IPS-20b (cell line): Measurements from ENCODE around the gene SMARCA1.

Experiments used
- H3K27ac ChIP-seq: one replicate; pipeline ENCODE4 v1.5.1; 2013; ENCODE audit warnings: low read length
- H3K27me3 ChIP-seq: 2 replicates; pipeline ENCODE4 v1.6.1; 2013; ENCODE audit warnings: mild to moderate bottlenecking, low read length, inconsistent platforms; ENCODE audit not compliant: insufficient read depth
- H3K36me3 ChIP-seq: 2 replicates; pipeline ENCODE4 v1.6.1; 2013; ENCODE audit warnings: low read depth, mild to moderate bottlenecking, inconsistent platforms, low read length, moderate library complexity; ENCODE audit not compliant: insufficient read depth
- H3K4me1 ChIP-seq: 2 replicates; pipeline ENCODE4 v1.6.1; 2013; ENCODE audit warnings: mild to moderate bottlenecking, control low read depth, inconsistent platforms, low read length, moderate library complexity; ENCODE audit not compliant: insufficient read depth
- H3K4me3 ChIP-seq: 2 replicates; pipeline ENCODE4 v1.5.1; 2013; ENCODE audit warnings: mild to moderate bottlenecking, low read length, inconsistent platforms
- H3K9ac ChIP-seq: 2 replicates; pipeline ENCODE4 v1.6.1; 2013; ENCODE audit warnings: low read depth, mild to moderate bottlenecking, inconsistent platforms, low read length, moderate library complexity
- H3K9me3 ChIP-seq: 2 replicates; pipeline ENCODE4 v1.6.1; 2013; ENCODE audit warnings: mild to moderate bottlenecking, low read depth, low read length, inconsistent platforms; ENCODE audit not compliant: insufficient read depth

Gene SMARCA1

DNA sequence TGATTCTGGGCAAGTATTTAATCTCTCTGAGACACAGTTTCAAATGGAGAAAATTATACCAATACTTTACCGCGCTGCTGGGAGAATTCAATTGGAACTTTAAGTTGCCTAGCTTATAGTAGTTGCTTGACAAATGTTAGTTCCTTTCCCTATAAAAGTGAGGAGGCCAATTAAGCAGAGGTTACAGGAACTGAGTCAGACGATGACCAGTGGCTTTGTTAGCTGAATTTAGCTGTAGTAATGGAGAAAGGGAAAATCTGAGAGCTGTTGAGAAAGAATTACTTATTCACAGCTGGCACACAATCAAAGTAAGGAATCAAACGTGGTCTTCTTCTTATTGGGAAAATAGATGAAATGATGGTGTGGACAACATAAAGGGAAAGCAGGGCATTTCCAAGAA is 29.6 kb downstream of the SMARCA1 start:
- Histone ChIP-seq H3K36me3 (peaks cover 92% of the 10 kb centered on the region), H3K4me3 (no peak overlapping the region), H3K27me3 (no peaks in the 10 kb centered on the region)

DNA sequence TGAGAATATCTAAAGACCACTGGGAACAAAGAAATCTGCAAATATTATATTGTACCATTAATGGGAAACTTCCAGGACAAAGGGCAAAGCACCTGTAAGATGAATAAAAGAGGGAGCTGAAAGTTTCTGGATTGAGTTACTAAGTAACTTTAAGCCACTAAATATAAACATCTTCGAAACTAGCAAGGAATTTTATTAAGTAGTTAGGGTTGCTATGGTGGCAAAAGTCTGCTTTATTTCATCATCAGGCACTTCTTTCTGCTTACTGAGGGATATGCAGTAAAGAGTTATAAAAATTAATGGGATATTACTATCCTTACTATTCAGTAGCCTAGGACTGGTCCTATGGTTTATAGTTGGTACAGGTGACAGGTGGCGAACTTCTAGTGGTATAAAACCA is 33.0 kb downstream of the SMARCA1 start:
- Histone ChIP-seq H3K36me3 (peaks cover 92% of the 10 kb centered on the region), H3K27ac (no peak overlapping the region), H3K4me3 (no peak overlapping the region), H3K4me1 (no peaks in the 10 kb centered on the region), H3K27me3 (no peaks in the 10 kb centered on the region), H3K9me3 (no peaks in the 10 kb centered on the region), H3K9ac (no peak overlapping the region)

More for the DNA sequence above, 29.6 kb downstream of the SMARCA1 start:
- H3K9ac ChIP-seq = no peak overlapping the region
- no peaks in the 10 kb centered on the region for H3K4me1 ChIP-seq
- no peaks in the 10 kb centered on the region for H3K9me3 ChIP-seq
- no peak overlapping the region for H3K27ac ChIP-seq

DNA sequence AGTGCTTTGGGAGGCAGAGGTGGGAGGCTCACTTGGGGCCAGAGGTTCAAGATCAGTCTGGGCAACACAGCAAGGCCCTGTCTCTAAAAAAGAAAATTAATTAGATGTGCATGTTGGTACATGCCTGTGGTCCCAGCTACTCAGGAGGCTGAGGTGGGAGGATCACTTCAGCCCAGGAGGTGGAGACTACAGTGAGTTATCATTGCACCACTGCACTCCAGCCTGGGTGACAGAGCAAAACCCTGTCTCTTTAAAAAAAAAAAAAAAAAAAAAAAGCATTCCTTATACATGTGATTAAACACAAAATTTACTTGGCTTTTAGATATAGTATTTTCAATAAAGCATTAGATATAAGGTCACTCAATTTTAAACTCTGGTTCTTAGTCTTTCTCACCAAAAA is 34.9 kb downstream of the SMARCA1 start:
- H3K27me3 ChIP-seq = no peaks in the 10 kb centered on the region
- no peak overlapping the region for H3K9ac ChIP-seq
- H3K36me3 ChIP-seq = peaks cover 77% of the 10 kb centered on the region
- H3K4me3 ChIP-seq = no peak overlapping the region
- no peak overlapping the region for H3K27ac ChIP-seq
- no peaks in the 10 kb centered on the region for H3K4me1 ChIP-seq
- no peaks in the 10 kb centered on the region for H3K9me3 ChIP-seq

DNA sequence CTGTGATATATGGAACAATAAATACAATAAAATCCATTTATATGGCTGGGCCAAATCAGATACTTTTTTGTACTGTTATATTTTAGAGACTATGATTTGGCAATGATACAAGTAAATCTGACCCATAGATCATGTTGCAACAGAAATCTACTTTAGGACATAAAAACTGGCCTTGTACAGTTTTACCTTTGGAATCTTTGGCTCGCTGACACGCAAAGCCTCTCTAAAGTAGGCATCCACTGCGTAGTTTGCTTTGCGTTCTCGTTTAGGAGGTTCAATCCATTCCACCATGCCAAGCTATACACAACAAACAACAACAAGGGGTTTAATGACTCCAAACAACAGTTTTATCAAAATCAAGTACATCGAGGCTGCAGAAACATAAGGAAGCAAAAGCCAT is 42.4 kb downstream of the SMARCA1 start:
- Histone ChIP-seq H3K27me3 (no peaks in the 10 kb centered on the region), H3K4me1 (no peaks in the 10 kb centered on the region), H3K9ac (no peak overlapping the region), H3K27ac (no peak overlapping the region), H3K4me3 (no peak overlapping the region), H3K9me3 (no peaks in the 10 kb centered on the region), H3K36me3 (peaks cover 53% of the 10 kb centered on the region)

DNA sequence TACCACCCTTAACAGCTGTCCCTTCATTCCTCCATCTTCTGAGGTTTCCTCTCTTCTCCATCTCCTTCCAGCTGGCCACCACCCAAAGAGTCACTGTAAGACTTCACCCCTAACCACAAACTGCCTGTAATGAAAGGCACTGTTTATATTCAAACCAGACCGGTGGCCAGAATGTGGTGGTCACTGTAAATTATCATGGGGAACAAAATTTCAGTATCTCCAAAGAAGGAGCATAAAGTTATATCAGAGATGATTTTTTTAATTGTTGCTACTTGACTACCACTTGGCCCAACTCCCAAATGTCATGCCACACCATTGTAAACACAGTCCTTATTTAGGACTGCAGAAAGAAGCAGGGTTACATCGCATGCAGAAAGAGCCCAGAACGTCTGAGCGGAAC is 44.8 kb downstream of the SMARCA1 start:
- Histone ChIP-seq H3K9ac (no peak overlapping the region), H3K4me1 (no peaks in the 10 kb centered on the region), H3K27me3 (no peaks in the 10 kb centered on the region), H3K9me3 (no peaks in the 10 kb centered on the region), H3K36me3 (peaks cover 53% of the 10 kb centered on the region), H3K4me3 (no peak overlapping the region), H3K27ac (no peak overlapping the region)

DNA sequence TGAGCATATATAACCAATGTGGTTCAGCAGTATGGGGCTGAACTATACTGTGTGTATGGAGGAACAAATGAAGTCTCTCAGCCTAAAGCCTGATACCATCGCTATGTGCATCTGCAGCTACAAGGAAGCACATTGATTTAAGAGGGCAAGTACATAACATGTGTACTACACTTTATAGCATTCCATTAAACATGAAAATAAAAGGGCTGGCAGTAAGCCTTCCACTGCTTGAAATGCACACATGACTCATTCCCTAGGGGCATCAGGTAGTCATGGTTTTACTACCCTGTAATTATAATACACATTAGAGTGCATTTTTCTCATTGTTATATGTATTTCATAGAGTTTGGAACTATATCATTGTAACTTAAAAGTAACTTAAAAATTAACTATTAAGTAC is 51.2 kb downstream of the SMARCA1 start:
- peaks cover 57% of the 10 kb centered on the region for H3K36me3 ChIP-seq
- H3K9ac ChIP-seq = no peak overlapping the region

DNA sequence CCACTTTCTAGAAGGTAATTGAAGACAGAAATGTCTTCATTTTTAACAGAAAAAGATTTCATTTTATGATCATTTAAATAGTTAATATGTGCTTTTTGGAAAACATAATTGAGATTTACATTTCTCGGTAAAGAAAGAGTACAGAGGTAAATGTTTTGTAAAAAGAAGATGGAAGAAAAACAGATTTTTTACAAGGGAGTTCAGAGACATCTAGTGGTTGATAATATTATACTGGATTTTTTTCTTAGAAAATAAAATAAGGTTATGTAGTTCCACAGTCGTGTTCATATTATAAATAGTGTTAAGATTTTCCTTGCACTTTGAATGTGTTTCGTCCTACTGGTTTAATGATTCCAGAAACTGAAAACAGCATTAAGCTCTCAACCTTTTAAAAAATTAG is 60.6 kb downstream of the SMARCA1 start:
- H3K36me3 ChIP-seq = peaks cover 67% of the 10 kb centered on the region
- no peaks in the 10 kb centered on the region for H3K9me3 ChIP-seq
- H3K27me3 ChIP-seq = no peaks in the 10 kb centered on the region
- no peak overlapping the region for H3K27ac ChIP-seq
- no peak overlapping the region for H3K4me3 ChIP-seq
- no peaks in the 10 kb centered on the region for H3K4me1 ChIP-seq
- H3K9ac ChIP-seq = no peak overlapping the region

More for the DNA sequence above, 51.2 kb downstream of the SMARCA1 start:
- Histone ChIP-seq H3K4me1 (no peaks in the 10 kb centered on the region), H3K9me3 (no peaks in the 10 kb centered on the region), H3K27me3 (no peaks in the 10 kb centered on the region), H3K4me3 (no peak overlapping the region), H3K27ac (no peak overlapping the region)

DNA sequence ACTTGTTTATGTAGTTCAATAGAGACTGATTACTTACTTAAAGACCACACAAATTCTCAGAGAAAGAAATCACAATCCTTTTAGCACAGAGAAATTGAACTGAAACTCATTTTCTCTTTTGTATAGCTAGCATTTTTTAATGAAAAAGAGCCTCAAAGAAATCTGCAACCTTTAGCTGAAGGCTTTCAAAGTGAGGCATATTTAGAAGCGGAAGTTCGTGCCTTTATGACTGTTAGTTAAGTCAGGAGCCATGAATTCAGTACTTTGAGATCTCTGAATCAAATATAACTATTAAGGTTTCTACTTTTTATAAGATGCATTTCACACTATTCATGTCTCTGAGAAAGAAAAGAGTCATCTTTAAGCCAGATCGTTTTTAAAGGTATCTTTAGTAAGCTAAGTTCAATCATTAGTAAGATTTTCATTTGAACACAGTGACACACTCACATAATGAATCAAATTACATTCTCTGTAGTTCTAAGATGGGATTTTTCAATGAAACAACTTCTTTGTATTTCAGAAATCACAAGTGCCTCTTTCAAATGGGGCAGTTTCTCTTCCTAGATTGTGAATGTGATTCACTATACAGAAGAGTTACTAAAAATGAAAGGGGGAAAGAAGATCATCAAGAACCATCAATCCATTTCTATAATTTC is 61.4 kb downstream of the SMARCA1 start:
- Histone ChIP-seq H3K36me3 (peaks cover 67% of the 10 kb centered on the region), H3K27me3 (no peaks in the 10 kb centered on the region), H3K9me3 (no peaks in the 10 kb centered on the region), H3K27ac (no peak overlapping the region), H3K9ac (no peak overlapping the region), H3K4me3 (no peak overlapping the region), H3K4me1 (no peaks in the 10 kb centered on the region)

DNA sequence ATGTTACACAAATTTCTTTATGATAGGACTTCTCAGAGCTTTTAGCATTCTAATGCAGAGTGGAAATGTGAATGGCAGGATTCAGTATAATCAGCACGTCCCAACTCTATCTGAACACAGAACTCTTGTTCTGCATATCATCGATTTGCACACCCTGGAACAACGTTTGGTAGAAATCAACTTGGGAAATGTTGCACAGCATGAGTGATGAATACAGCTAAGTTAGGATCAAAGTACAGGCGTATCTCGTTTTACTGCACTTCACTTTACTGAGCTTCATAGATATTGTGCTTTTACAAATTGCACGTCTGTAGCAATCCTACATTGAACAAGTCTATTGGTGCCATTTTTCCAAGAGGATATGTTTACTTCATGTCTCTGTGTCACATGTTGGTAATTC is 70.8 kb downstream of the SMARCA1 start:
- Histone ChIP-seq H3K9ac (no peak overlapping the region), H3K27ac (no peak overlapping the region), H3K36me3 (peaks cover 16% of the 10 kb centered on the region), H3K4me1 (no peaks in the 10 kb centered on the region), H3K27me3 (no peaks in the 10 kb centered on the region), H3K4me3 (no peak overlapping the region), H3K9me3 (no peaks in the 10 kb centered on the region)

DNA sequence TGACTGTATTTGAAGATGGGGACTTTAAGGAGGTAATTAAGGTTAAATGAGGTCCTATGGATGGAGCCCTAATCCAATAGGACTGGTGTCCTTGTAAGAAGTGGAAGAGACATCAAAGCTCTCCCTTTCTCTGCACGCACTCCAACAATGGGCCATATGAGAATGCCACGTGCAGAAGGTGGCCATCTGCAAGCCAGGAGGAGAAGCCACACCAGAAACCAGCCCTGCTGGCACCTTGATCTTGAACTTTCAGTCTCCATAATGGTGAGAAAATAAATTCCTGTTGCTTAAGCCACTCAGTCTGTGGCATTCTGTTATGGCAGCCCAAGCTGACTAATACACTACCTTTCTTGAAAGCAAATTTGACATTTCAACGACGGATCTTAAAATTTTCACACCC is 73.2 kb downstream of the SMARCA1 start:
- Histone ChIP-seq H3K36me3 (peaks cover 16% of the 10 kb centered on the region; the same call in 1 of the 2 replicates), H3K4me3 (no peak overlapping the region), H3K9me3 (no peaks in the 10 kb centered on the region), H3K27me3 (no peaks in the 10 kb centered on the region), H3K9ac (no peak overlapping the region), H3K27ac (no peak overlapping the region), H3K4me1 (no peaks in the 10 kb centered on the region)

DNA sequence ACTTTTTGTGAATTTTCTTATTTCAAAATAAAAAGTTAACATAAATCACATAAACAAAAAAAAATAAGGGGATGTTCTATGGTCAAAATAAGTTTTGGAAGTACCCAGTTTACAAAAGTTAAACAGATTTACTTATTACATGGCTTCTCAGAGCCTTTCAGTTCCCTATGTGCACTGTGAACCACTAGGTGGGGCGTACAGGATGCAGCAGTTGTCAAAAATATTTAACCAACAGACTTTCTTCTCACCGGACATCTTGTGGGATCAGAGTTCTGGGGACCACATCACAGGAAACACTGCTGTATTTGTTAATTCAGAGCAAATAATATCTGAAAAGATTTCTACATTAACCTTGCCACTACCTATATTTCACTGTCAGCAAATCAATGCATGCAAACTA is 74.1 kb downstream of the SMARCA1 start:
- Histone ChIP-seq H3K27ac (no peak overlapping the region), H3K36me3 (peaks cover 16% of the 10 kb centered on the region; the same call in 1 of the 2 replicates), H3K4me3 (no peak overlapping the region), H3K4me1 (no peaks in the 10 kb centered on the region), H3K9me3 (no peaks in the 10 kb centered on the region), H3K27me3 (no peaks in the 10 kb centered on the region), H3K9ac (no peak overlapping the region)

DNA sequence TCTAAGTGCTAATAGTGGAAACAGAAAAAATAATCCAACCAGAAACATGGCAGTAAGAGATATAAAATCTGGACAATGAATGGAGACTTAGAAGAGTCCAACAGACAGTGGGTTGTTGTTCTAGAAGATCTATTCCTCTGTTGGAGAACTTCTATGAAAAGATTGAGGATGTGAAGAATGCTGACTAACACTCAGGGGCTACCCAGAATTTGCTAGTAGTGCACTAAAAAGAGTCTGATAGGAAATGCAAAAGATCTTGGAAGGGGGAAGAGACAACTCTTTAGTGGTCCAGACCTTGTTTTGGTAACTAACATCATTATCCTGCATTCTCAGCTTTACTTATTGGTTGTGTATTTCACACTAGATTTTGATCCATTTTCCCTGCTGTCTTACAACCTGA is 77.9 kb downstream of the SMARCA1 start:
- Histone ChIP-seq H3K27me3 (no peaks in the 10 kb centered on the region), H3K9me3 (no peaks in the 10 kb centered on the region), H3K9ac (no peak overlapping the region), H3K27ac (no peak overlapping the region), H3K36me3 (peaks cover 11% of the 10 kb centered on the region; the same call in 1 of the 2 replicates), H3K4me1 (no peaks in the 10 kb centered on the region), H3K4me3 (no peak overlapping the region)
